T-helper 2 cell (primary cell): Measurements from ENCODE around the gene PTPRD.

ENCODE experiments used
- DNase-seq, 5 experiments: peaks; one replicate each; pipeline versions ENCODE4 v3.0.0 to v3.0.0-alpha.2; 2012 to 2022

Gene PTPRD

GRCh38 chr9:10146517-10147331, 466.1 kb downstream of the PTPRD start:
- DNase-seq: no peak

GRCh38 chr9:10144355-10144754, 468.4 kb downstream of the PTPRD start:
- no peak for DNase-seq

GRCh38 chr9:10135553-10135952, 477.2 kb downstream of the PTPRD start:
- DNase-seq: no peak

DNA sequence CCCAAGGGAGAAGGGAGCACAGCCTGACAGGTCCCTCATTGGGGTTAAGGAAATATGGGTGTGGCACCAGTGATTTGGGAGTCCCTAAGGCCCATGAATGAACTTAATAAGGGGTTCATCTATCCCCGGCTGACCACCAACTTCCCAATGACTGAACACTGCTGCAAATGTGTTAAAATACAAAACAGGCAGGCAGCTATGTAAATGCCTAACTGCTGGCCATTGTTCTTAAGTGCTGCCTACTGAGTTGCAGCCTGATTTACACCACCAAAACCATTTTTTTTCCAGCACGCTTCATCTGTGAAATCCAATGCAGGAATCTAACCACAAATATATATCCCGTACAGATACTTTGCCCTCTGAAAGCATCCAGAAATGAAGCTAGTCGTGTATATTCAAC, 478.5 kb downstream of the PTPRD start:
- no peak for DNase-seq

GRCh38 chr9:10130061-10130675, 482.6 kb downstream of the PTPRD start:
- no peak for DNase-seq

GRCh38 chr9:10127867-10128266, 484.9 kb downstream of the PTPRD start:
- no peak for DNase-seq

GRCh38 chr9:10112798-10113197, 500.0 kb downstream of the PTPRD start:
- no peak for DNase-seq

DNA sequence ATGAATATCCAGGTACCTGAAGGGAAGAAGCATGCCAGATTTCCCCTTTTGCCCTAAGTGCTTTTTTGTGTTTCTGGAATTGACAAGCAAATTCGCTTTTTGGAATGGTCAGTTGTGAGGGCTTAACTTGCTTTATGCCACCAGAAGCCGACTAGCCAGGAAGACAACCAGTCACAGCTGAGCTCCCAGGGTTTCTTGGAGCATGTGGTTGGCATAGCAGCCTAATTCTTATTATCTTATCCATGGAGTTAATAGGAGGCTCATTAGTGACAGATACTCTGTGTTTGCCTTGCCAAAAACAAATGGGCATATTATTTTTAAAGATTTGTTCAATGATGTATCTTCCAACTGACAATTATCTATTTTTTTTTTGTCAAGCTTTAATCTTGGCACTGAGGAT, 500.7 kb downstream of the PTPRD start:
- no peak for DNase-seq

GRCh38 chr9:10108815-10109214, 504.0 kb downstream of the PTPRD start:
- DNase-seq: no peak

DNA sequence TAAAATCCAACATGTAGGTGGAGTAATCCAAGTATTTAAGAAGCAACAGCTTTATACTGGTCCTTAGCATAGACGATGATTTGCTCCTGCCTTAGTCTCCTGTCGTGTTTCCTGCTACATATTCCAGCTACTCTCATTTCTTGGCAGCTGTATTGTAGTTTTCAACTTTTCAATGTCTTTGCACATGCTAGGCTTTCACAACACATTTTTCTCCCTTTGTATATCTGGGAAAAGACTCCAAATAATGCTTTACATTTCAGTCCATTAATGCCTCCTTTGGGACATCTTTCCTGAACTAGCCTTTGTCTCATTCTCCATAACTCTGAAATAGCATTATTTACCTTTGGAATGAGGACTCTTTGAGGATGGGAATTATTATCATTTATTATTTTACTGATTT, 508.0 kb downstream of the PTPRD start:
- DNase-seq: no peak

GRCh38 chr9:10095208-10095607, 517.6 kb downstream of the PTPRD start:
- no peak for DNase-seq

DNA sequence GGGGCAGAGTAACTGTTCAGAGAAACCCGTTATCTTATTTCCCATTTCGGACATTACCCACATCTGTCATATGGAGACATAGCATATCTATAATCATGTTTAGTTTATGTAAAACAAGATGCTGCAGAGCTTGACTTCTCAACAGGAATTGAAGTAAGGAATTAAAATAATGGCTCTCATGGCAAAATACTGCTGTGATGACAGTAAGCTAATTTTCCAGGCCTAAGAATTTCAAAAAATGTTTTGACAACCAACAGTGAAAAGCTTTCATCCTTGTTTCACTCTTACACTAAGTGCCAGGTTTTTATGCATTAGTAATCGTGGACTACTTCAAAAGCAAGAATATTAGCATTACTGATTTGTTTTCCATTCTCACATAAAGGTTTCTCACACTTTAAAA, 518.2 kb downstream of the PTPRD start:
- no peak for DNase-seq

- DNase-seq: no peak
Measured at GRCh38 chr9:10080012-10080411, 532.8 kb downstream of the PTPRD start.

- peak in 1 of 5 experiments; percentile 29 for DNase-seq
Measured at GRCh38 chr9:10079284-10079964, 533.4 kb downstream of the PTPRD start.

DNA sequence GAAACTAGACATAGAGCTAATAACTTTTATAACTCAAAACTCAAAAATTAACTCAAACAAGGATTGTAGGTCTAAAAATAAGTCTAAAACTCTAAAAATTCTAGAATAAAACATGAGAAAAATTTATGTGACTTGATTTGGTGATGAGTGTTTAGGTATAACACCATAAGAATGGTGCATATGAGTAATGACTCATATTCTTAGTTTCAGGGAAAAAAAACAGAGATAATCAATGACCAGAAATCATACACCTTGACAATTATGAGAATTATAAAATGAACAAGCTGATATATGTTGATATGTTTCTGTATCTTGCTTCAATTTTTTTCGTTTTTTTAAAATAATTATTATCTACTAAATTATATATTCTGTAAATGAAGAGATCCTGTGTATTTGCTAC, 541.2 kb downstream of the PTPRD start:
- no peak for DNase-seq

GRCh38 chr9:10062629-10063395, 550.0 kb downstream of the PTPRD start:
- no peak for DNase-seq

- no peak for DNase-seq
Measured at GRCh38 chr9:10059044-10059443, 553.8 kb downstream of the PTPRD start.

- no peak for DNase-seq
Measured at GRCh38 chr9:10055886-10056395, 556.9 kb downstream of the PTPRD start.

DNA sequence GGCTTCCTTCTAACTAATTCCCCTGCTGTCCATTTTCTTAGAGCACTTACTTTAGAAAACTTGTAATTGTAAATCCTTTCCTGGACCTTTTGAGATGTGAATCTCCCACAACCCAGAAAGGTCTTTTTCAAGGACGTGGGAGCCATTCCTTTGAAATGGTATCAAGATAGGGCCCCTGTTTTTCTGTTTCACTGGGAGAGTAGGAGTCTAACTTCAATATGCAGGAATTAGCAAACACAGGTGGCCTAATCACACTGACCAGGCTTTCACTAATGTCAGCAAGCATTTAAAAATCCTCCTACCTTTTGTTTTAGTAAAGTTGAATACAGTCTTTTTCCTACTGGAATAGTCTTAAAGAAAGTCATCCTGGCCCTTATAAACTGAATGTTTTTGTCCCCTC, 558.3 kb downstream of the PTPRD start:
- no peak for DNase-seq

DNA sequence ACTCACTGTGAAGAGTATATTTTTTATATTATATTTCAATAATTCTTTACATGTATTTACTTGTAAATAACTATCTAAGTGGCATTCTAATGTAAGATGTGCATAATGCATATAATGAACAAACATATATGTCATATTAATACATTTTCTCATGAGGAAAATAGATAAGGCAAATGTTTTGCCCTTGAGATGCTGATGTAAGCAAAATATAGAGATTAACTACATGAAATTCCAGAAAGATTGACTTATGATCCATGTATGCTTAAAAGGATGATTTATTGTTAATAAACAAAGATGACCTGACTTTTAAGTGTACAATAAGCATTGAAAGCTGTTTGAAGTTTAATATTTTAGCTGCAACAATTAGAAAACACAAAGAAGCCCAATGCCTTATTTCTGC, 559.9 kb downstream of the PTPRD start:
- no peak for DNase-seq

GRCh38 chr9:10052181-10052580, 560.6 kb downstream of the PTPRD start:
- no peak for DNase-seq

GRCh38 chr9:10050016-10050415, 562.8 kb downstream of the PTPRD start:
- no peak for DNase-seq

DNA sequence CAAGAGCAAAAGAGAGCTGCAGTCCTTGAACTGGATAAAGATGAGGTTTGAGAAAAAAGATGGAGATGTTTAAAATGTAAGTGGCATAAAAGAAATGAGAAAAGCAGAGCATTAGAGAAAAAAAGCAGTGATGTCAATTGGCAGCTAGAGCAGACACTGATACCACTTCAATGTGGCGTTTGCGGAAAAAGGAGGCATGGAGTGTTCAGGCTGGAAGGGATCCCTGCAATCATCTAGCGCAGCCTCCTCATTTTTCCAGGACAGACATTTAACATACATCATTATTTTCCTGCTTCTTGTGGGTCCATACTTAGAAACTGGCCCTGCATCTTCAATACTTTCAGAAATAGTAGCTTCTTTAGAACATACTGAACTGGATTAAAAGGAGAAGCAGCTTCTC, 563.8 kb downstream of the PTPRD start:
- DNase-seq: no peak
